ENCODE data around the gene ABCB8.

The ABCB8 gene

GRCh38 chr7:151088856-151089699 is 60.8 kb downstream of the ABCB8 start:
- DNase-seq = no peak

DNA sequence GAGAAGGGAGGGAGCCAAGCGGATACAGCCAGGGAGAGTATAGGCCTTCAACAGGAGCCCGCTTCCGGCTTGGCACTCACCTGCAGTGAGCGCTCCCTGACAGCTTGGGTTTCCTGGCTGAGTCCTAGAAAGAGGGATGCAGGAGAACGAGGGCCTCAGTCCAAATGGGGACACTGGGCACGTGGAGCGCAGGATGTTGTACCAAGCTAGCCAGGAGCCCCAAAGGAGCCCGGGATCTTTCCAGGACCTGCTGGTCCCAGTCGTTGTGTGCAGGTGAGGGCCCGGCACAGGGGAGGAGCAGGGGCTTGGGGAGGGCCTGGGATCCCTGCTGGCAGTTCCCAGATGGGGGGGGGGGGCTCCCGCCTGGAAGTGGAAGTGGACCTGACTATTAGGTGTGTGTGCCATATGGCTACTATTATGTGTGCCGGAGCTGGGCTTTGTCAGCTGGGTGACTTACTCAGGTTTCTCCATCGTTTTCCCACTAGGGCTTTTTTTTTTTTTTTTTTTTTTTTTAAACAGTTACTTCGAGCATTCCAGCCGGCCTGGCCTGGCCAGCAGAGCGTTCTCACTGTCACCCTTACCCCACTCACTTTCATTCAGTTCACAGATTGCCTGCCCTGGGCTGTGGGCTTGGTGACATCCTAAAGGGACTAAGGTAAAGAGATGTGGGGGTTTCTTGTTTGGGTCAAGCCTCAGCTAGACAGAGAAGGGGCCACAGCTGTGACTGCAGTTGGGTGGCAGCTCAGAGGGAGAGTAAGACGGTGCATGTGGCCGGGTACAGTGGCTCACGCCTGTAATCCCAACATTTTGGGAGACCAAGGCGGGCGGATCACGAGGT is 61.9 kb downstream of the ABCB8 start:
- no peak for DNase-seq

DNA sequence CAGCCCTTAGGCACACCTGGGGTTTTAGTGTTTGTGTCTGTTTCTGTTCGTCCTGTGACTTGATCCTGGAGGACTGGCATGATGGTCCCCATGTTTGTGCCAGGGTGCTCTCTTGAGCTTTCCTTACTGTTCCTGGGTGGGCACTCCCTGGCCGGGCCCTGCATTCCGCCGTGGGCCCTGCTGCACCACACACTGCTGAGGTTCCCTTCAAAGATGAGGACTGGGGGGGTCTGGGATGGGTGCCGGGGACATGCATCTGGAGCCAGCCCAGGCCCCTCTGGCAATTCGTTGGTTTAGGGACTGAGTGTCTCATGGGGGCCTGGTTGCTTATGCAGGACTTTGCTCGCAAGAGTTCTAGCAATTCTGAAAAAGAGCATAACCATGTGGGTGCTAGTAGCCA is 62.8 kb downstream of the ABCB8 start:
- DNase-seq = no peak

- no peak for DNase-seq
Observed at GRCh38 chr7:151091431-151091830, 63.2 kb downstream of the ABCB8 start.

DNA sequence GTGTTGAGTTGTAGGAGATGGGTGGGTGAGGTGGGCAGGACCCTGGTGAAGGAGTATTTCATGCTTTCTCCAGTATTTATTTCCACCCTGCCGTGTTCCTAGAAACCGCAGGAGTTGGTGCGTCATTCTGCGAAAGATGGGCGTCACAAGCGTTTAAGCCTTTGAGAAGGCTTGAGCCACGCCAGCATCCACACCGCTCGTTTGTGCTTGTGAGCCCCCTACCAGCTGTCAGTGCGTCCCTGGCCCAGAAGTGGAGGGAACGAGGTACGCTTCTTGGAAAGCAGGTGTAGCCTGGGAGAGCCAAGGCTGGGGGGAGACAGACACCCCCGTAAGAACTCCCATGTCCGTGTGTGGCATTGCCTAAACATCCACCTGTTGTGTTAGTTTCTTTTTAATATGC is 63.7 kb downstream of the ABCB8 start:
- no peak for DNase-seq

DNA sequence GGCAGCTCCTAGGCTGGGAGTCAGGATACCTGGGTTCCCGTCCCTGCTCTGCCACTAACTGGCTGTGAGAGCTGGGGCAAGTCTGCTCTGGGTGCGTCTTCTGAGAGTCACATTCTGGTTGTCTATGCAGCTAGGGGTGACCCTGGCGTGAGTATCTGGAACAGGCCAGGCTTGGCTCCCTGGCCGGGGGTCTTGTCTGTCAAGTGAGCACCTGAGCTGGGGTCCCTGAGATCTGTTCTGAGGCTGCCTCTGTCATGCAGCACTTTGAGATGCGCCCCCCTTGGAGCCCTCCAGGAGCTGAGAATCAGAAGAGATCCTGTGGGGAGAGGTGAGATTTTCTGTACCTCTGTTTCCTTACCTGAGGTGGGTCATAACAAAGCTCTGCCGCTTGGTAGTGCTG is 65.5 kb downstream of the ABCB8 start:
- no peak for DNase-seq

- no peak for DNase-seq
Observed at GRCh38 chr7:151094675-151095074, 66.4 kb downstream of the ABCB8 start.

GRCh38 chr7:151095123-151095797 is 67.0 kb downstream of the ABCB8 start:
- DNase-seq = no peak

DNA sequence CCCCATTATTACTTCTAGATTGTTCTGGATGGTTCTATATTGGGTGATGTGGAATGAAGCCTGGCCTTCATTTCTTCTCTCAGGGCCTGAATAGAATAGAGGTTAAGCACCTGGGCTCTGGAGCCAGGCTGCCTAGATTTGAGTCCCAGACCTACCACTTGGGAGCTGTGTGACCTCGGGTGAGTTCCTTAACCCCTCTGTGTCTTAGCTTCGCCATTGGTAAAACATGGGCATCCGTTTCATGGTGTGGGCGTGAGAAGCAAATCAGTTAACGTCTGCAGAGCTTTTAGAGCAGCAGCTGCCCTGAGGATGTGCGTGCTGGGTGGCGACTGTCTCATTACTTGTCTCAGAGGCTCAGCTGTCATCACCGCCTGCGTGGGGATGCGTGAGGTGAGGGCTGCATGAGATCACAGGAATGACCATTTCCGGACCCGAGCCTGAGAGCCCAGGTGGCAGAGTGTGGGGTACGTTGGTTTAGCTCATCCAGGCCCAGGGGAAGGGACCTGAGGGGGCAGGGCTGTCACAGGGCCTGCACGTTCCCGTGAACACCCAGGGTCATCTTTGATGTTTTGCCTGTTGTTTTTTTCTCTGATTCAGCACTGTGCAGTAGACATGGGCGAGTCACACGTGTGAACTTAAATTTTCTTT is 67.7 kb downstream of the ABCB8 start:
- DNase-seq = no peak

All from activated gamma-delta T cell treated with Interleukin-2 at 50 U/mL for 16 hours (primary cell).